Fibroblast of skin of right biceps (primary cell): ENCODE data around the gene TMEM156.

Experiments used
- DNase-seq: peaks from one replicate; pipeline ENCODE4 v3.0.0-alpha.2; 2013

Gene TMEM156

GRCh38 chr4:39032218-39033085 lies at the start of gene TMEM156:
TSS of gene TMEM156 (minus strand) at chr4:39032409. CDS start at chr4:39032313, 96 bp downstream.
- DNase-seq: peak; percentile 65

- no peak for DNase-seq
Measured at GRCh38 chr4:39078829-39079228, 46.6 kb upstream of the TMEM156 start.

- no peak for DNase-seq
Measured at GRCh38 chr4:39068907-39069306, 36.7 kb upstream of the TMEM156 start.

- peak; percentile 26 for DNase-seq
Measured at GRCh38 chr4:39067451-39067850, 35.2 kb upstream of the TMEM156 start.

- no peak for DNase-seq
Measured at GRCh38 chr4:39067031-39067430, 34.8 kb upstream of the TMEM156 start.

GRCh38 chr4:39066371-39066770 lies 34.2 kb upstream of the TMEM156 start:
- DNase-seq: no peak

- no peak for DNase-seq
Measured at GRCh38 chr4:39063430-39063829, 31.2 kb upstream of the TMEM156 start.

GRCh38 chr4:39062770-39063097 lies 30.5 kb upstream of the TMEM156 start:
- no peak for DNase-seq

GRCh38 chr4:39062094-39062769 lies 30.0 kb upstream of the TMEM156 start, which contains the start of gene KLHL5:
TSS of gene KLHL5 (plus strand) at chr4:39062232. CDS start at chr4:39062653, 421 bp downstream.
- peak; percentile 8 for DNase-seq

- DNase-seq: no peak
Measured at GRCh38 chr4:39061457-39061856, 29.2 kb upstream of the TMEM156 start.

- no peak for DNase-seq
Measured at GRCh38 chr4:39056023-39056422, 23.8 kb upstream of the TMEM156 start.

- DNase-seq: no peak
Measured at GRCh38 chr4:39054497-39054896, 22.3 kb upstream of the TMEM156 start.

GRCh38 chr4:39053983-39054382 lies 21.8 kb upstream of the TMEM156 start:
- no peak for DNase-seq

- DNase-seq: no peak
Measured at GRCh38 chr4:39051492-39051891, 19.3 kb upstream of the TMEM156 start.

- DNase-seq: no peak
Measured at GRCh38 chr4:39050590-39050989, 18.4 kb upstream of the TMEM156 start.

GRCh38 chr4:39048311-39048710 lies 16.1 kb upstream of the TMEM156 start:
- no peak for DNase-seq

- DNase-seq: peak; percentile 42
Measured at GRCh38 chr4:39047681-39048080, 15.5 kb upstream of the TMEM156 start.

- DNase-seq: peak; percentile 43
Measured at GRCh38 chr4:39046249-39046648, 14.0 kb upstream of the TMEM156 start.

GRCh38 chr4:39045827-39046221 lies 13.6 kb upstream of the TMEM156 start:
- DNase-seq: no peak

GRCh38 chr4:39044956-39045826 lies 13.0 kb upstream of the TMEM156 start:
- peak; percentile 32 for DNase-seq

GRCh38 chr4:39044364-39044955 lies 12.3 kb upstream of the TMEM156 start:
- peak; percentile 86 for DNase-seq

GRCh38 chr4:39043861-39044363 lies 11.7 kb upstream of the TMEM156 start:
- DNase-seq: peak; percentile 28
